Activated naive CD8-positive, alpha-beta T cell treated with anti-CD3 and anti-CD28 coated beads, Interleukin-2, amount 50 U/mL, for 16 hours (primary cell): ENCODE results near the gene COL18A1.
"Not testable (repeated sequence)": the region's sequence is repeated elsewhere in the genome, so short reads cannot be mapped to it uniquely, and the experiment has no call there.

ENCODE experiments used
- DNase-seq: peaks from one replicate; pipeline ENCODE4 v3.0.0-alpha.2; 2020; ENCODE audit warnings: low read depth, low spot score

Gene COL18A1

GRCh38 chr21:45367402-45368351 is 37.3 kb upstream of the COL18A1 start:
- no peak for DNase-seq

- not testable (repeated sequence) for DNase-seq
Measured at GRCh38 chr21:45369018-45369417, 35.9 kb upstream of the COL18A1 start.

GRCh38 chr21:45370575-45370974 is 34.4 kb upstream of the COL18A1 start:
- DNase-seq: no peak

- DNase-seq: no peak
Measured at GRCh38 chr21:45371081-45371480, 33.9 kb upstream of the COL18A1 start.

GRCh38 chr21:45371655-45372054 is 33.3 kb upstream of the COL18A1 start:
- no peak for DNase-seq

- DNase-seq: no peak
Measured at GRCh38 chr21:45372732-45373355, 32.1 kb upstream of the COL18A1 start.

GRCh38 chr21:45373991-45374816 is 30.8 kb upstream of the COL18A1 start:
- no peak for DNase-seq

- no peak for DNase-seq
Measured at GRCh38 chr21:45374826-45375455, 30.0 kb upstream of the COL18A1 start.

- DNase-seq: no peak
Measured at GRCh38 chr21:45376459-45377324, 28.3 kb upstream of the COL18A1 start.

- no peak for DNase-seq
Measured at GRCh38 chr21:45377325-45377709, 27.6 kb upstream of the COL18A1 start.

GRCh38 chr21:45377866-45378257 is 27.1 kb upstream of the COL18A1 start:
- no peak for DNase-seq

- DNase-seq: no peak
Measured at GRCh38 chr21:45378258-45378966, 26.6 kb upstream of the COL18A1 start.

- no peak for DNase-seq
Measured at GRCh38 chr21:45379171-45379900, 25.6 kb upstream of the COL18A1 start.

- DNase-seq: no peak
Measured at GRCh38 chr21:45379901-45380330, 25.0 kb upstream of the COL18A1 start.

- DNase-seq: no peak
Measured at GRCh38 chr21:45380566-45380965, 24.4 kb upstream of the COL18A1 start.

GRCh38 chr21:45381036-45381787 is 23.8 kb upstream of the COL18A1 start:
- DNase-seq: no peak

GRCh38 chr21:45381865-45382696 is 22.9 kb upstream of the COL18A1 start:
- DNase-seq: no peak

GRCh38 chr21:45382697-45382997 is 22.3 kb upstream of the COL18A1 start:
- DNase-seq: no peak
